ENCODE results near the gene ATOH8.
A peak's percentile ranks its signal among the peaks of the same experiment; 100 is the strongest.

Gene ATOH8

DNA sequence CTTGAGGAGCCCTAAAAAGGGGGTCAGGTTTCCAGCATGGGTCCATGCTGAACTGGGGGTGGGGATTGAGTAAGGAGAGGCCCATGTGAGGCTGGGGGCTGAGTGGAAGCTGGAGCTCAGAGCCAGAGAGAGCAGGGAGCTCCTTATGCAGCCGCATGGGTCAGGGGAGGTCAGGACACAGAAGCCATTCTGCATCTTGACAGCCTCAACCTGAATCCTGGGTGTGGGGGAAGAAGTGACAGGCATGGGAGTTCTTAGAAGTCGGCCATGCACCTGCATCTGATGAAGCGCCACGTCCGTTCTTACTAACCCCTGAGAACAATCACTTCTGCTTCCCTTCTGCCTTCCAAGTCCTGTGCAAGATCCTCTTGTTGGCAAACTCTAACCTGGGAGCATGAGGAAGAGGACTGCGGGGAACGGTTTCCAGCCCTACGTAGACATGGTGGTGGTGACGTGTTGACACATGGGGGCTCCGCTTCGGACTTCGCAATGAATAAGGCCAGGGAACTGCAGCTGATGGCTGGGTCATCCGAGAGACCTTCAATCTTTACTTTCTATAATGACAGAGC, 37.4 kb upstream of the ATOH8 start:
- peak in 2 of 42 donors; percentile 12 to 33 for DNase-seq
- intact Hi-C loops (cut with DNase I): no loop called here

DNA sequence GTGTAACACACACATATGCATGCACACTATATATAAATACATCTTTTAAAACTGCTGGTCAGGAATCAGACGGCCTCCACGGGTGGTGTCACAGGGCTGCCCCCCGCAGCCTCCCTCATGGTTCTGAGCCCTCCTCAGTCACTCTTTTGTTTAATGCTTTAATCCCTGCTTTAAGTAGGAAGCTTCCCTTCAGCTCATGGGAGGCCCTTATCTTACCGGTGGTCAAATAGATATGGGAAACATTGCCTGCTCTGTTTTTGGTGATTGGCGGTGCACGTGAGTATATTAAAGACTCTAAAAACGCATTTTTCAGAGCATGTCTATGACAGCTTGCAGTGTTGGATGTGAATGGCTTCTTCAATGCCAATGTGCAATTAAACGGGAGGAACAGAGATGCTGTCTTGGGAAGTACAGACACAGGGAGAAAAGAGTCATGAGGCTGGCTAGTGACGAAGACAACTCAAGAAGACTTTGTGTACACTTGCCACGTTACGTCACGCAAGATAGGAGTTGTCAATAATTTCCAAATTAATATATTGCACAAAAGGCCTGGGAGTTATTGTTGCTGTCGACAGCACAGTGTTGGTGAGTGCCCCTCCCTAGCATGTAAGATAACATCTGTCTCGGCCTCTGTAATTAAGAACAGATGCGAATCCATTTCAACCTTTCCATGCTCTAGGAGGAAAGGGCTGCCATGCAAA, 36.3 kb upstream of the ATOH8 start:
- intact Hi-C loops (cut with DNase I): no loop called here
- DNase-seq: peak in 3 of 42 donors; percentile 2 to 4 (median 4)

DNA sequence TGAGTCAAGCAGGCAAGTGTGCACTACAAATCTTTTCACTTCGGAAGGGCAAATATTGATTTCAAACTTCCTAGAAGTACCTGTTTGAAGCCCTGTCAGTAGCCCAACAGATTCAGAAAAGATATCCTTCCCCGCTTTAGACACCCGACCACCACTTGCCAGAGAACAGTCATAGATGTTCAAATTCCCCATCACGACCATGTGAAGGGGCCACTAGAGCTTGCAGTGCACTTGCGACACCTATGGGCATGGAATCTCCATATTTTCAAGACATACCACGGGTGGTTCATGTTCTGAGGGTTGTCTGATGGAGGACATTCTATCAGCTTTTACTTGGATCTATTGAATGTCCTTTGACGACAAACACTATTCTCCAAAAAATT, 35.8 kb upstream of the ATOH8 start:
- peak in 4 of 42 donors; percentile 2 to 16 (median 4) for DNase-seq
- intact Hi-C loops (cut with DNase I): no loop called here

DNA sequence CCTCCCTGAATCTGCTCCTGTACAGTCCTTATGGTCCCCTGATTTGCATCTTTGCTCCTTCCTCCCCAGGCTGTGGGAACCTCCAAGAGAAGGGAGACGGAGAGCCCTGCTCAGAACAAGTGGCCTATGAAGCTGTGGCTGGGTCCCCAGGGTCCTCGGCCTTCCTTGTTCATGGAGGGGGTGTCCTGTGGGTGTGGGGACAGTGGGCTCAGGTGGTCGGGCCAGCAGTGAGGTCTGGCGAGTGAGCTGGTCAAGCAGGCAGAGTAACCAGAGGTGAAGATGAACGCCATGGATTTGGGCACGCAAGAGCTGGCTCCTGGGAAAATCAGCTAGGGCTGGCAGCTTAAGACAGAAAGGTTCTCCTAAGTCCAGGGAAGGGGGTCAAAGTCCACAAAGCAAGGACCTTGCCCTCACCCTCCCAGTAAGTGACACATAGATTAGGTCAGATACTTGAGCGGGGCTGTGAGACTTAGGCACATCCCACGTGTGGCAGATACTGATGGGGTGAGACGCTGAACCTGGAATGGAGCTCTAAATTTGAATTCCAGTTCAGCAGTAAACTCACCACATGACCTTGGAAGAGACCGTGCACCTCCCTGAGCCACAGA, 34.8 kb upstream of the ATOH8 start:
- intact Hi-C loops (cut with DNase I): no loop called here
- DNase-seq: peak in 3 of 42 donors; percentile 2 to 23 (median 3)

DNA sequence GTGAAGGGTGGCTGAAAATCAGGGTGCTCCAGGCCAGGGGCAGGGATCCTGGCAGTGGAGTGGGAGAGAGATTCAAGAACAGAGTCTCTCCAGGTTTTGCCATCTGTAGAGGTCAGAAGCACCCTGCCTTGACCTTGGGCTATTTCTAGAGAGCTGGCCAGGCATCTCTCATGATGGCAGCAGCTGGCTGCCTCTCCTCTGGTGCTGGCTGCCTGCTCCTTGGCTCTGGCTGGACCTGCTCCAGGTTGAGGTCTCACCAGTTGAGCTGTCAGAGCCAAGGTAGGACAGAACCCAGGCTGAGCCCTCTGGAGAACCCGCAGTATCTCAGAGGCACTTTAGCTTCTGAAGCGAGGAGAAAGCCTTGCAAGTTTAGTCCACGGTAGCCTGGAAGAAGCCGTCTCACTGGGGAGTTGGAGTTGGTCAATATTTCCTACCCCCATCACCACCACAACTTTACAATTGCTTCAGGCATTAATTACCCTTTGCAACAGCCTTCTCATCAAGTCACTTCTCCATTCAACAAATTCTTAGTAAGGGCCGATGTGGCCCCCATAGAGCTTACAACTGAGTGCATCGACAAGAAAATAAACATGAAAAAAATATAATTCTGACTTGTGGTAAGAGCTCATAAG, 34.1 kb upstream of the ATOH8 start:
- intact Hi-C loops (cut with DNase I): loop anchor here (10.0 kb wide), 1 partner anchor 365 kb away; no protein-coding TSS in a partner anchor
- DNase-seq: peak in 3 of 42 donors; percentile 8 to 34 (median 23)

DNA sequence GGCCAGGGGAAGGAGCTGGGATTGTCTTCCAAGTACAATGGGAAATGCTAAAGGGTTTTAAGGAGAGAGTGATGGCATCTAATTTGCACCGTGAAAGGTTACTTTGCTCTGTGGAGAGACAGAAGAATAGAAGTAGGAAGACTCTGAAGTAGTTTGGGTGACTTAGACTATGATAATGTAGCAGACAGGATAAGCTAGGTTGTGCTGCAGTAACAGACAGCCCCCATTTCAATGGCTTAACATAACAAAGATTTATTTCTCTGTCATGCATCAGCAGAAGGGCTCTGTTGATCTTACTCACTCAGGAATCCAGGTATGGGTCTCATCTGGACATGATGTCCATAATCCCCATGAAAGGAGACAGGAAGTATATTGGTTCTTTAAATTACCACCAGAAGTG, 33.3 kb upstream of the ATOH8 start:
- no peak for DNase-seq
- intact Hi-C loops (cut with DNase I): loop anchor here (10.0 kb wide), 1 partner anchor 364 kb away; no protein-coding TSS in a partner anchor

DNA sequence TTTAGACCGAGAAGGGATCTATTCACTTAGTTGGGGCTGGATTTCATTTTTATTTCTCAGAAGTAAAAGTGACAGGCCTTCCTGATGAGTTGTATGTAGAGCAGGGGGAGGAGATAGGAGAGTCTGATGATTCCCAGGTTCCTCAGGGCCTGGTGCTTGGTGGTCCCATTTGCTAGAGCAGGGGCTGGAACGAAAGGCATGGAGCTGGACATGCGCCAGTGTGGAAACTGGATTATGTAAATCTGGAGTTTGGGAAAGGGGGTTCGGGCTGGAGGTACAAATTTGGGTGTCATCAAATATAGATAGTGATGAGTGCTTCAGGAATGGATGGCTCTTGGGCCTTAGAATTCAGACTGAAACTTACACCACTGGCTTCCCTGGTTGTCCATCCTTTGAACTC, 32.1 kb upstream of the ATOH8 start:
- intact Hi-C loops (cut with DNase I): loop anchor here (10.0 kb wide), 1 partner anchor 363 kb away; no protein-coding TSS in a partner anchor

DNA sequence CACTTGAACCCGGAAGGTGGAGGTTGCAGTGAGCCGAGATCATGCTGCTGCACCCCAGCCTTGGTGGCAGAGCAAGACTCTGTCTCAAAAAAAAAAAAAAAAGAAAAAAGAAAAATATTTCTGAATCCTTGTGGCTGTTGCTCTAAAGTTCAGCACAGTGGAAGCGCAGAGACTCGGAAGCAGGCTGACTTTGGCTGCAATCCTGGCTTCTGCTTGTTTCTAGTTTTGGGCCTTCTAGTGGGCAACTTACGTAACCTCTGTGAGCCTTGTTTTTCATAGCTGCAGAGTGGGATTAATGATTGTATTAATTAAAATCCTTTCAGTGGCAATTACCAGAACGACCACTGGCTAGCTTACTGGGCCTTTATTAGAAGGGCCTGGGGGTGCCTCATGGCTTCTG, 31.3 kb upstream of the ATOH8 start:
- intact Hi-C loops (cut with DNase I): loop anchor here (10.0 kb wide), 1 partner anchor 362 kb away; no protein-coding TSS in a partner anchor
- peak in 2 of 42 donors; percentile 14 to 35 for DNase-seq

More for the DNA sequence above, 32.1 kb upstream of the ATOH8 start:
- DNase-seq: peak in 1 of 42 donors; percentile 15

DNA sequence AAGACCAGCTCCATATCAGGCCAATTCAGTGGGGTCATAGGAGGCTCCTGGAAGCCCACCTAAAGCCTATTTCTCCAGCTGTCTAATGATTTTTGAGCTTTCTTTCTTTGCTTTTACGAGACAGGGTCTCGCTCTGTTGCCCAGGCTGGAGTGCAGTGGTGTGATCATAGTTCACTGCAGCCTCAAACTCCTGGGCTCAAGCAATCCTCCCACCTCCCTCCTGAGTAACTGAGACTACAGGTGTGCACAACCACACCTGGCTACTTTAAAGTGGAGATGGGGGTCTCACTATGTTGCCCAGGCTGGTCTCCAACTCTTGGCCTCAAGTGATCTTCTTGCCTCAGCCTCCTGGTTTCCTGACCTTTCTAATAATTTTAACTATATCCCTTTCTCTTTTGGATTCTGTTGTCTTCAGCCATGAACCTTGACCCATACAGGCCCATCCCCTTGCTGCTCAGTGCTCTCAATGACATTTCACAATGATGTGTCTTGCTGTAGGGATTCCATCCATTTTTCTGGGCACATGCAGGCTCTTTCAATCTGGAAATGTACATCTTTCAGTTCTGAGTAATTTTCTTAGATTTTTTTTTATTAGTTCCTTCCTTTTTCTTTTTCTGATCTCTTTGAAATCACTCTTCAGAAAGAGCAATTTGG, 30.0 kb upstream of the ATOH8 start:
- peak in 1 of 42 donors; percentile 2 for DNase-seq
- intact Hi-C loops (cut with DNase I): loop anchor here (10.0 kb wide), 1 partner anchor 361 kb away; no protein-coding TSS in a partner anchor

DNA sequence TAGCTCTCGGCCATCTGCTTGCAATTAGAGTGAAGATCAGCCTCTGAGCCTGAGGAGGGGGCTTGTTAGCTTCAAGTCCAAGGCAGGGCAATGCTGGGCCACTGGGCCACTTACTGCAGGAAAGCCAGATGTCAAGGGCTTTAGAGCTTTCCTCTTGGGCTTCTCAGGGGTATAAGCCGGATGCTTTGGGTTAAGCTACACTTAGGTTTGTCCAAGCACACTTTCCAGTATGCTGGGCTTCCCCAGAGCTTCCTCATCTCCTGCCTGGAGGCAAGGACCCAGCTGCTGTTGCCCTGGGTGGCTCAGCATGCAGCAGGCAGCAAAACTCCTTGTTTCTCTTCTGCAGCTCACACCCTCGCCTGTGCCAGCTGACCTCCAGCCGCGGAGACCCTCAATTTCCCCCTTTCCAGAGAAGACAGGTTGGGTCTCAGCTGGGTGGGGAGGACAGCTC, 29.0 kb upstream of the ATOH8 start:
- intact Hi-C loops (cut with DNase I): loop anchor here (5.0 to 10.0 kb wide), 2 partner anchors 88 to 360 kb away; no protein-coding TSS in a partner anchor
- peak in 3 of 42 donors; percentile 7 to 27 (median 10) for DNase-seq

DNA sequence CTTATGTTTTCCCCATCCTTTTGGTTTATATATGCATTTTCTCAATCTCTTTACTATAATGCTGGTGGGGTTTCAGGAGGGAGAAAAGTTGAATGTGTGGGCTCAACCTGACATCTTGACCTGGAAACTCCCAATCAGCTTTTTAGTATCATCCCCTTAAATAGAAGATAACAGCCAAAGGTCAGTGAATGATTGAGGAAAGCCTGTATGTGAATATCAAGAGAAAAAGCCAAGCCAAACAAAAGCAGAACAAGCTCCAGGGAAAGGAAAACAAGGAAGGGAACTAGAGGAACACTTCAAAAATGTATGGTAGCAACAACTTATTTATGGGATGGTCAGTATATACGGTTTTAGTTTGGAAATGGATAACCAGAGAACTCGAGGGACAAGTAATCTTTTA, 28.3 kb upstream of the ATOH8 start:
- no peak for DNase-seq
- intact Hi-C loops (cut with DNase I): loop anchor here (5.0 to 10.0 kb wide), 2 partner anchors 87 to 359 kb away; no protein-coding TSS in a partner anchor

DNA sequence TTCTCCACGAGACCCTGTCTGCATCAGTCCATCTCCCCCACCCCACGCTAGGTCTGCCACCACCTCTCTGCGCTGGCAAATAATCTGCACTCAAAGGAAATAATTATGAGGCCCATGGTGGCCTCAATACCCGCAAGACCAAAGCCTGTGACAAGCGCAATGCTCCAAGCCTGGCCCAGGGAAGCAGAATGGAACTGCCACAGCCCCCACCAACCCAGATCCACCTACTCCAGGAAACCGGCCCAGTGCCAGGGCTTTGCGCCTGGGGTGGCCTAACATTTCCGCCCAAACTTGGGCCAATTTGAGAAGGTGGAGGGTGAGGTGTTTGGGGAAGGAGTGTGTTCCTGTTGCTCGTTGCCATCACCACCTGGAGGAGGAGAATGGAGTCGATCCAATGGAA, 26.0 kb upstream of the ATOH8 start:
- DNase-seq: peak in 2 of 42 donors; percentile 0 to 11
- intact Hi-C loops (cut with DNase I): loop anchor here (5.0 to 10.0 kb wide), 2 partner anchors 85 to 357 kb away; no protein-coding TSS in a partner anchor

DNA sequence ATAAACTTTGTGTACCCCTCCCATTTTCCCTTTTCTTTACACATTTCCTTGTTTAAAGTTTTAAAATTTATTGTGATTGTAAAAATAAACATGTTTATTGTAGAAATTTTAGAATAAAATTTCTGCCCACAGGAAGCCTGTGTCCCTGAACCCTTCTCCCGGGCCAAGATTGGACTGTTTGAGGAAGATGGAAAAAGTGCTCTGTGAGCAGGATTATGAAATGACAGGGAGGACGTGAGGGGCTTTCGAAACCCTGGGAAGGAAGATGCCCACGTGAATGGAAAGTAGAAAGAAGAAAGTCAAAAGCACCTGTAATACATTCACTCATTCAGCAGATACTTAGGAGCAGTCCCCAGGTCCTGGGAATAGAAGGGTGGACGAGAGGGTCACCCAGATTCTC, 25.4 kb upstream of the ATOH8 start:
- intact Hi-C loops (cut with DNase I): loop anchor here (5.0 to 10.0 kb wide), 2 partner anchors 84 to 356 kb away; no protein-coding TSS in a partner anchor
- no peak for DNase-seq

DNA sequence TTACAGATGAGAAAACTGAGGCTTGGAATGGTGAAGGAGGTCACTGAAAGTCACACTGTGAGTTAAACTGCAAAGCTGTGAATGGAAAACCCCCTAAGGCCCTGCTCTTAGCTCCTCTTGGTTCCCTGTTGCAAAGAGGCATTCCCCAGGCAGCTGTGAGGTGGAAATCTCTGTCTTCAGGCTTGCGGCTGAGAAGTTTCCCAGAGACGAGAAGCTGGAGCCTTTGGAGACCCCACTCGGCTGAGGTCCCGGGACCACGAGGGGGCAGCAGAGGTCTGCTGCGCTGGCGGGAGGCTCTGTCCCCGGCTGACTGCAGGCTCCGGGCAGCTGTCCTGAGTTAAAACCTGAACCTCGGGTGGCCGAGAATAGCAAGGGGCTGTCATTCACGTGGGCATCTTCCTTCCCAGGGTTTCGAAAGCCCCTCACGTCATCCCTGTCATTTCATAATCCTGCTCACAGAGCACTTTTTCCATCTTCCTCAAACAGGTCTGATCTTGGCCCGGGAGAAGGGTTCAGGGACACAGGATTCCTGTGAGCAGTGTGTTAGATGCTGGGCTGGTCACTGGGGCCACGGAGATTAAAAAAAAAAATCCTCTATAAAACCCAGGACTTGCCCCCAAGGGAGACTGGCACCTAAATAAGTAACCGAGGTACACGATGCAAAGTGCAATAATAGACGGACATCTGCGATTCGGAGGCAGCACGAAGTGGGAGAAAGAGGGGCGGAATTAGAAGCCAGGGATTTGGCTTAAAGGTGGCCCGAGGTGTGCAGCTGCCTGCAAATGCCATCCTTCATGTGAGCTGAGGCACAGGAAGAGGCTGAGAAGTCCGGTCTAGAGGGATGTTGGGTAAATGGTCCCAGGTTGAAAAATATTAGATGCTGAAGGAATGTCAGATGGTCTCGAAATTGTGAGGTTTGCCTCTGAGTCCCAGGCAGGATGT, 24.6 kb upstream of the ATOH8 start:
- DNase-seq: peak; percentile 84 to 97 (median 92)
- intact Hi-C loops (cut with DNase I): loop anchor here (5.0 to 10.0 kb wide), 2 partner anchors 83 to 356 kb away; no protein-coding TSS in a partner anchor

DNA sequence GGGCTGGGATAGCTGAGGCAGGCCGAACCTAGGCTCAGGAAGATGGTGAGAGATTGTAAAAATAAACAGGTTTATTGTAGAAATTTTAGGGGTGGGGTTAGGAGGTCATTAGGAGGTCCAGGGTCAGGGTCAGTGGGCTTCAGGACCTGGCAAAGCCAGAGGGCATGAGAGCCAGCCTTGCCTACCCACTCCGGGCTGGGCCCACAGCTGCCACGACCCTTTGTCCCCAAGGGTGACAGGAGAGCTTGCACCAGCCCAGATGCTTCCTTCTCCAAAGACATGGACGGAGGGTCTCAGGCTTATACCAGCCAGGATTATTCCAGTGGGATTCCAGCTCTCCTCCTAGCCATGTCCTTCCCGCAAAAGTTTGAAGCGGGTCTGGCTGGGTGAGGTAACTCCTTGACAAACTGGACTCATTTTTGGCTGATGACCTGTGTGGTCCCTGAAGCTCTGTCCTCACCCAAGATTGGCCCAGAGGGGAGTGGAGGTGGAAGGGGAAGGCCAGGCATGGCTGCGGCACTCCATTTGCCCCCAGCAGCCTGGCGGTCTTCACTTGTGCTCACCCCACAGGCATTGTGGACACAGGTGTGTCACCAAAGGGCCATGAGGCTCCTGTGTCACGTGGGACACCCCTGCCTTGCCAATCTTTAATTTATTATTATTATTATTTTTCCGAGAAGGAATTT, 23.8 kb upstream of the ATOH8 start:
- no peak for DNase-seq
- intact Hi-C loops (cut with DNase I): loop anchor here (5.0 to 10.0 kb wide), 2 partner anchors 82 to 355 kb away; no protein-coding TSS in a partner anchor

DNA sequence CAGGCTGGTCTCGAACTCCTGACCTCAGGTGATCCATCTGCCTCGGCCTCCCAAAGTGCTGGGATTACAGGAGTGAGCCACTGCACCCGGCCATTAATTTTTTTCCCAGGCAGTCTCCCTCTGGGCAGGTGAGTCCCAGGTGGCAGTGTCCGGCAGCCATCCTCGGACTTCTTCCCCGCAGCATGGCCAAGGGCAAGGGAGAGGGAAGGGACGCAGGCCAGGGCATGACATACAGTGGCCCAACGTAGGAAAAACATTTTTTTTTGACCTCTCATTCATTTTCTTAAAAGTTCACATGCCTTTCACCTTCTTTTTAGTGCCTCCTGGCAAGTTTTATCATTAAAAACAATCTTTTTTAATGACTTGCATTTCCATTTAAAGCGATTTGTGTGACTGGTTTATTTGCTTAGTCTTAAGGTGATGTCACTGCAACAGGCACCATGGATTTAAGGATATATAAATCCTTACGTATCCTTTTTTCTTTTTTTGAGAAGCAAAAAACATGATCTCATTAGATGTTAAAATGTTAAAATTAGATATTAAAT, 23.0 kb upstream of the ATOH8 start:
- DNase-seq: no peak
- intact Hi-C loops (cut with DNase I): no loop called here

Measured in head of caudate nucleus (tissue), 42 donors.